ENCODE results near the gene UNC119. TPM values are rescaled to one million over a fixed set of nuclear protein-coding genes. Genes with fewer than 3 reads are reported as not detected.
"Not testable (repeated sequence)": the region's sequence is repeated elsewhere in the genome, so short reads cannot be mapped to it uniquely, and the experiment has no call there.

Gene UNC119
- total RNA-seq, 1 experiment from 2014 or later = 58.7 TPM

DNA sequence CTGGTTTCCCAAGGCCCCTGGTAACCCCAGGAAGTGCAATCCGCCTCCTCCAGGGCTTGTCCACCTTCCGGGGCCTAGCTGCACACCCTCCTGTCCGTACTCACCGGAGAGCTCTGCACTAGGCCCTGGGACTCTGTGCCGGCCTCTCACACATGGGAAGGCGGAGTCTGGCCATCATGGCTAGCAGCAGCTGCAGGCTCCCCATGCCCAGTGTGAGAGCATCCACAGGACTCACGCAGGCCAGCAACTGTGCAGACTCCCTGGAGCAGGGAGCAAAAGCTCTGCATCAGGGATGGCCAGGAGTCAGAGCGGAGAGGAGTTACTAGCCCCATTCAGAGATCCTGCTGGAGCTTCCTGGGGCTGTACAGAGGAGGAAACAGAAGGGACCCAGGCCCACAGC is 26.0 kb downstream of the UNC119 start:
- no peak overlapping the region for H3K4me3 ChIP-seq
- peak; percentile 72 to 77 for DNase-seq
- no peak overlapping the region for H3K27ac ChIP-seq
- peaks cover 4% of the 10 kb centered on the region for H3K27me3 ChIP-seq
- no peaks in the 10 kb centered on the region for H3K36me3 ChIP-seq
- H3K9me3 ChIP-seq (replicated peaks) = no peaks in the 10 kb centered on the region
- H3K4me1 ChIP-seq = peaks cover 10% of the 10 kb centered on the region; the same call in 1 of the 2 replicates

DNA sequence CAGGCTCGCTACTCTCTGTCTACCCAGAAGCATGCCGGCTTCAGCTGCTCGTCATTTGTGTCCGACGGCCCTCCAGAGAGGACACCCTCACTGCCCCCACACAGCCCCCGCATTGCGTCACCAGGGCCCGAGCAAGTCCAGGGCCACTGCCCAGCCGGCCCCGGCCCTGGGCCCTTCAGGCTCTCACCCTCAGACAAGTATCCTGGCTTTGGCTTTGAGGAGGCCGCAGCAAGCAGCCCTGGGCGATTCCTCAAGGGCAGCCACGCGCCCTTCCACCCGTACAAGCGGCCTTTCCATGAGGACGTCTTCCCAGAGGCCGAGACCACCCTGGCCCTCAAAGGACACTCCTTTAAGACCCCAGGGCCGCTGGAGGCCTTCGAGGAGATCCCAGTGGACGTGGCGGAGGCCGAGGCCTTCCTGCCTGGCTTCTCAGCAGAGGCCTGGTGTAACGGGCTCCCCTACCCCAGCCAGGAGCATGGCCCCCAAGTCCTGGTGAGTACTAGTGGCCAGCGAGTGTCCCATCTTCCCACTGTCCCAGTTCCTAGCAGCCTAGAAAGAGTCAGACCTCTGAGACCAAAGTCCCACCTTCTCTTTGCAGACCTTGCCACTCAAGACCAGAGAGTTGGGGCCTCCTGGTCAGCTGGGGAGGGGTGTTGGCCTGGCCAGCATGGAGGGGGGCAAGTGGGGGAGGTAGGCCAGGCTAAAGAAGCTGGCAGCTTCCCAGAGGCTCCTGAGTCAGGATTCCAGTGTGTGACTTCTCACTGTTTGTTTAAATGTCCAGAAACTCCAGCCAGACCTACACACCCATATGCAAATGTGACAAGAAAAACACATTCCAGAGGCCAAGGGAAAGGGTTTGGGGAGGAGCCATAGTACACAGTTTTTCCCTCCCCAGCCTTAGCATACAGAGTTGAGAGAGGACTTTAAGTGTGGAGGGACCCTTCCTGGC is 27.7 kb downstream of the UNC119 start:
- Histone ChIP-seq H3K27me3 (no peaks in the 10 kb centered on the region; the same call in 1 of the 2 replicates), H3K36me3 (no peaks in the 10 kb centered on the region), H3K27ac (no peak overlapping the region), H3K9me3 (replicated peaks) (no peaks in the 10 kb centered on the region), H3K4me1 (peaks cover 17% of the 10 kb centered on the region; the same call in 1 of the 2 replicates), H3K4me3 (no peak overlapping the region)
- no peak for DNase-seq

DNA sequence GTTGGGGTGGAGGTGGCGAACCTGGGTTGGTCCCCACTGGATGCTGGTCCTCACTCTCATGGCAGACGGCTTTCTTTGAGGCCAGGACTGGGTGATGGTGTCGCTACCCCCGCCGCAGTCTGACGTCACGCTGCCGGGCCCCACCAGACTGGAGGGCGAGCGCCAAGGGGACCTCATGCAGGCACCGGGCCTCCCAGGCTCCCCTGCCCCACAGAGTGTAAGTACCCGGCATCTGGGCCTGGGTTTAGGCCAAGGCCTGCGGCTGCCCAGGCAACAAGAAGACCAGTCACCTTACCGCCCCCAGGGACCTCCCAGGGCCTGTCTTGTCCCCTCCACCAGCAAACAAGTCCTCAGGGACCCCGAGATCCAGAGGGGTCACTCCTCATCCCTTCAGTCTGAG is 28.5 kb downstream of the UNC119 start:
- Histone ChIP-seq H3K4me1 (peaks cover 17% of the 10 kb centered on the region; the same call in 1 of the 2 replicates), H3K9me3 (replicated peaks) (no peaks in the 10 kb centered on the region), H3K36me3 (no peaks in the 10 kb centered on the region), H3K27ac (no peak overlapping the region), H3K27me3 (no peaks in the 10 kb centered on the region; the same call in 1 of the 2 replicates), H3K4me3 (no peak overlapping the region)
- DNase-seq = no peak

DNA sequence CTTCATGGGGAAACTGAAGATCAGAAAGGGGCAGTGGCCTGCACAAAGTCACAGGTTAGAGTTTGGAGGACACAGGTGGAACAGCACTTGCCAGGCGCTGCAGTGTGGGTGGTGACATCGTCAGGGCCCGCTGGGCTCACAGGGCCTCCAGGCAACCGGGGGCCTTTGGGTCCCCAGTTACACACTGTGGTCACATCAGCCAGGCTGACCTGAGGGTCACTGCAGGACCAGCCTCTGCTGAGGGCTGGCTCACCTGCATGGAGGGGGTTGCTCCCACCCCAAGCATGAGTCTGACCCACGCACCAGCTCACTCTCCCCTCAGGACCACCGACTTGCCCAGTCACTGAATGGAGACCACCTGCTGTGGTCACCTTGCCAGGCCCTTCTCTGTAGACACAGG is 29.2 kb downstream of the UNC119 start:
- peaks cover 17% of the 10 kb centered on the region; the same call in 1 of the 2 replicates for H3K4me1 ChIP-seq
- no peaks in the 10 kb centered on the region; the same call in 1 of the 2 replicates for H3K27me3 ChIP-seq
- DNase-seq = no peak
- H3K4me3 ChIP-seq = no peak overlapping the region
- H3K9me3 ChIP-seq (replicated peaks) = no peaks in the 10 kb centered on the region
- no peak overlapping the region for H3K27ac ChIP-seq
- H3K36me3 ChIP-seq = no peaks in the 10 kb centered on the region

GRCh38 chr17:28522281-28522680 is 30.1 kb downstream of the UNC119 start:
- H3K4me3 ChIP-seq; H3K9me3 ChIP-seq (replicated peaks); H3K27ac ChIP-seq; H3K27me3 ChIP-seq; DNase-seq; H3K36me3 ChIP-seq: not testable (repeated sequence)
- H3K4me1 ChIP-seq = peaks cover 17% of the 10 kb centered on the region; the same call in 1 of the 2 replicates

- Histone ChIP-seq H3K36me3 (no peaks in the 10 kb centered on the region), H3K4me1 (peaks cover 17% of the 10 kb centered on the region; the same call in 1 of the 2 replicates), H3K27ac (peak overlapping the region; percentile 7; the same call in 1 of the 2 replicates), H3K27me3 (no peaks in the 10 kb centered on the region; the same call in 1 of the 2 replicates), H3K4me3 (no peak overlapping the region), H3K9me3 (replicated peaks) (no peaks in the 10 kb centered on the region)
- DNase-seq = peak; percentile 76 to 78
Observed at GRCh38 chr17:28521311-28522085, 30.9 kb downstream of the UNC119 start.

DNA sequence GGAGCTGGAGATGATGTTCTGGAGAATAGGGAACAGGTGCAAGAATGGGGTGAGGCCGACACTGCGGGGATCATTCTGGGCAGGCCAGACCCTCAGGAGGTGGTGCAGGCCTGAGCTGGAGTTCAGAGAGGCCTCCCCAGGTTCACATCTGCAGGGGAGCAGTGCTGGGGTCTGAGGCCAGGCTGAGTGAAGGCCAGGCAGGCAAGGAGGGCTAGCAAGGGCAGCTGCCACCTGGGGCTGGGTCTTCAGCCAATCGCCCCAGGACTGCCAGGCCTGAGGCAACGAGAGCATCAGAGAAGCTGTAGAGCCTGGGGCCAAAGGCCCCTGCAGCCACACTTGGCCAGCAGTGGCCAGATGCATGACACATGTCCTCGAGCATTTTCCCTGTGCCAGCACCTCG is 31.7 kb downstream of the UNC119 start:
- Histone ChIP-seq H3K27me3 (no peaks in the 10 kb centered on the region; the same call in 1 of the 2 replicates), H3K4me3 (no peak overlapping the region), H3K36me3 (no peaks in the 10 kb centered on the region), H3K27ac (no peak overlapping the region), H3K4me1 (peaks cover 14% of the 10 kb centered on the region; the same call in 1 of the 2 replicates), H3K9me3 (replicated peaks) (no peaks in the 10 kb centered on the region)
- DNase-seq = no peak

DNA sequence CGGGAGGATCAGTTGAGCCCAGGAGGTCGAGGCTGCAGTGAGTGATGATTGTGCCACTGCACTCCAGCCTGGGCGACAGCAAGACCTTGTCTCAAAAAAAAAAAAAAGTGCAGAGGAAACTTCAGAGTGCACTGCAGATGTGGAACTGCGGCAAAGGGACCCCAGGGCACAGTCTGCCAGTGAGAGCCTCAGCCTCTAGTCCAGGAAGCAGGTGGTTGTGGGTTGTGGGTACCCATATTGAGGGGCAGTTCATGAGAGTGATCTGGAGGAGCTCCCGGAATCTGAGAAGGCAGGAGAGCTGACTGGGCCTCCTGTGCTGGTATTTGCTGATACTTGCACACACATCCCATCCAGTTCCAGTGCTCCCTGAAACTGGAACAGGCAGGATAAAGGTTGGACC is 33.2 kb downstream of the UNC119 start:
- Histone ChIP-seq H3K36me3 (no peaks in the 10 kb centered on the region), H3K4me1 (peaks cover 14% of the 10 kb centered on the region; the same call in 1 of the 2 replicates), H3K4me3 (no peak overlapping the region), H3K9me3 (replicated peaks) (no peaks in the 10 kb centered on the region), H3K27me3 (no peaks in the 10 kb centered on the region; the same call in 1 of the 2 replicates), H3K27ac (no peak overlapping the region)
- DNase-seq = no peak

DNA sequence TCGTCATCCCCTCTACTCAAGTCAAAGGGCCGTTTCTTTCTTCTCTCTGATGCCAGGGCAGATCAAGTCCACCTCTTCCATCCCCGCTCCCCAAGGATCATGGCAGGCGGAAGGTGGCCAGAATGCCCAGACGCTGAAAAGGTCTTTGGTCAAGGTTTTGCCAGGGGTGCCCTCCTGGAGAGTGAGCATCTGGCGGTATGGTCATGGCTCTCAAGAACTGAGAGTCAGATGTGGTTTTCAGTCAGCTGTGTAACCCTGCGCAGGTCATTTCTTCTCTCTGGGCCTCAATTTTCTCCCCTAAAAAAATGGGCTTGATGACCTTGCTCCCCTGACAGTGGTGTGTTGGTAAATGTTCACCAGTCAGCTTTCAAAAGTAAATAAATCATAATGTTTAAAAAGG is 33.8 kb downstream of the UNC119 start:
- Histone ChIP-seq H3K27me3 (no peaks in the 10 kb centered on the region; the same call in 1 of the 2 replicates), H3K4me3 (no peak overlapping the region), H3K4me1 (peaks cover 14% of the 10 kb centered on the region; the same call in 1 of the 2 replicates), H3K27ac (no peak overlapping the region), H3K36me3 (no peaks in the 10 kb centered on the region), H3K9me3 (replicated peaks) (no peaks in the 10 kb centered on the region)
- no peak for DNase-seq

DNA sequence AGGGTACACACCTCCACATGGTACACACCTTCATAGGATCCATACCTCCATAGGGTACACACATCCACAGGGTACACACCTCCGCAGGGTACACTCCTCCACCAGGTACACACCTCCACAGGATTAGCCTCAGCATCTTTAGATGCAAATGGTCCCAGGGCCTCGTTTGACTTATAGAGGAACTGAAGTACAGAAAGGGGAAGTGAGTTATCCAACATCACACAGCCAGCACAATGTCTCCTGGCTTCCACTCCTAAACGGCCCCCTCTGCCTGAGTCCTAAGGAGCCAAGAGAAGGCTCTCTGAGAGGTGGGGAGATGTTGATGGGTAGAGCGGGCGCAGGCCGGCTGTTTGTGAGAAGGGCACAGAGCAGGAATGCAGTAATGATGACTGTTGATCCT is 34.3 kb downstream of the UNC119 start:
- no peak overlapping the region for H3K27ac ChIP-seq
- H3K36me3 ChIP-seq = no peaks in the 10 kb centered on the region
- H3K9me3 ChIP-seq (replicated peaks) = no peaks in the 10 kb centered on the region
- no peak overlapping the region for H3K4me3 ChIP-seq
- DNase-seq = no peak
- peaks cover 14% of the 10 kb centered on the region; the same call in 1 of the 2 replicates for H3K4me1 ChIP-seq
- no peaks in the 10 kb centered on the region; the same call in 1 of the 2 replicates for H3K27me3 ChIP-seq

GRCh38 chr17:28515518-28515917 is 36.9 kb downstream of the UNC119 start:
- no peak for DNase-seq
- Histone ChIP-seq H3K36me3 (no peaks in the 10 kb centered on the region), H3K27me3 (peaks cover 12% of the 10 kb centered on the region; the same call in 1 of the 2 replicates), H3K4me3 (no peak overlapping the region), H3K27ac (no peak overlapping the region), H3K9me3 (replicated peaks) (no peaks in the 10 kb centered on the region), H3K4me1 (no peaks in the 10 kb centered on the region)

DNA sequence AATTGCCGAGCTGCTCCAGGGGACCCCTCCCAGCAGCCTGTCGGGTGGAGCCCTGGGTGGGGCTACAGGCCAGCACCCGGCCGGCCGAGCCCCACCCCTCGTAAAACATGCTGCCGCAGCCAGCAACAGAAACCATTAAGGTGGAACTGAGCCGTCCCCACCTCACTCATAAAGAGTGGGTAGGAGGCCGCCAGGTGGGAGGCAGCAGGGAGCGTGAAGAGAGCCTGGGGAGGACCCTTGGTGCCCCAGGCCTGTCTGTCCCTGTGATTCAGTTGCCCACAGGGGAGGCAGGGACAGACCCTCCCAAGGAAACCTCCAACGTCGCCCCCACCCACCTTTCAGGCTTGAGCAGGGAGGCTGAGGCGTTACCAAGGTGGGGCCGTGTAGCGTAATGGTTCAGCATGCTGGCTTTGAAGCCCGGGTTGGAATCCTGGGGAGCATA is 37.8 kb downstream of the UNC119 start:
- no peaks in the 10 kb centered on the region for H3K9me3 ChIP-seq (replicated peaks)
- no peak overlapping the region for H3K27ac ChIP-seq
- H3K4me1 ChIP-seq = no peaks in the 10 kb centered on the region
- H3K36me3 ChIP-seq = no peaks in the 10 kb centered on the region
- peaks cover 14% of the 10 kb centered on the region for H3K27me3 ChIP-seq
- no peak overlapping the region for H3K4me3 ChIP-seq
- no peak for DNase-seq

DNA sequence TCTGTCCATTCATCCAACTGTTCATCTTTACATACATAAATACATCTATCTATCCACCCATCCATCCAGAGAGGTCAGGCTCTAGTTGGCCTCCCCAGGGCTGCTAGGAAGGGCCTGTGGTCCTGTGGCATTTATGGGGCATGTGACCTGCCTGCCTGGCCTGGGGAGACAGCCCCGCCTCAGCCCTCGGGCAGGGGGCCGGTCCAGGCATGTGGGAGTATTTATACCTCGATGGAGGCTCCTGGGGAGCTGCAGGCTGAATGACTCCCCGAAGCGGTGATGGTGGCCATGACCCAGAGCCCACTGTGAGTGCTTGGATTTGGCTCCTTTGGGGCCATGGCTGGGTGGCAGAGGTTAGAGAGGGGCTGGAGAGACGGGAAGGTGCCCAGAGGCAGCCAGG is 38.9 kb downstream of the UNC119 start:
- peaks cover 20% of the 10 kb centered on the region for H3K27me3 ChIP-seq
- no peaks in the 10 kb centered on the region for H3K9me3 ChIP-seq (replicated peaks)
- H3K27ac ChIP-seq = no peak overlapping the region
- no peak overlapping the region for H3K4me3 ChIP-seq
- H3K36me3 ChIP-seq = no peaks in the 10 kb centered on the region
- no peaks in the 10 kb centered on the region for H3K4me1 ChIP-seq
- no peak for DNase-seq

- no peaks in the 10 kb centered on the region for H3K9me3 ChIP-seq (replicated peaks)
- no peak for DNase-seq
- no peaks in the 10 kb centered on the region for H3K36me3 ChIP-seq
- no peak overlapping the region for H3K4me3 ChIP-seq
- H3K4me1 ChIP-seq = no peaks in the 10 kb centered on the region
- peaks cover 34% of the 10 kb centered on the region for H3K27me3 ChIP-seq
- H3K27ac ChIP-seq = no peak overlapping the region
Observed at GRCh38 chr17:28511858-28512461, 40.5 kb downstream of the UNC119 start.
